ENCODE measurements around the gene C18orf54. TPM values are rescaled to one million over a fixed set of nuclear protein-coding genes. Genes with fewer than 3 reads are reported as not detected.

The C18orf54 gene
- total RNA-seq, 1 experiment from 2014 or later, result 7.2 TPM

- CTCF ChIA-PET, result no interaction called here
- TF ChIP-seq, protein P1, sequence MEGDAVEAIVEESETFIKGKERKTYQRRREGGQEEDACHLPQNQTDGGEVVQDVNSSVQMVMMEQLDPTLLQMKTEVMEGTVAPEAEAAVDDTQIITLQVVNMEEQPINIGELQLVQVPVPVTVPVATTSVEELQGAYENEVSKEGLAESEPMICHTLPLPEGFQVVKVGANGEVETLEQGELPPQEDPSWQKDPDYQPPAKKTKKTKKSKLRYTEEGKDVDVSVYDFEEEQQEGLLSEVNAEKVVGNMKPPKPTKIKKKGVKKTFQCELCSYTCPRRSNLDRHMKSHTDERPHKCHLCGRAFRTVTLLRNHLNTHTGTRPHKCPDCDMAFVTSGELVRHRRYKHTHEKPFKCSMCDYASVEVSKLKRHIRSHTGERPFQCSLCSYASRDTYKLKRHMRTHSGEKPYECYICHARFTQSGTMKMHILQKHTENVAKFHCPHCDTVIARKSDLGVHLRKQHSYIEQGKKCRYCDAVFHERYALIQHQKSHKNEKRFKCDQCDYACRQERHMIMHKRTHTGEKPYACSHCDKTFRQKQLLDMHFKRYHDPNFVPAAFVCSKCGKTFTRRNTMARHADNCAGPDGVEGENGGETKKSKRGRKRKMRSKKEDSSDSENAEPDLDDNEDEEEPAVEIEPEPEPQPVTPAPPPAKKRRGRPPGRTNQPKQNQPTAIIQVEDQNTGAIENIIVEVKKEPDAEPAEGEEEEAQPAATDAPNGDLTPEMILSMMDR (IDR thresholded peaks at IDR 0.05; ENCODE audit: insufficient read depth in 1 of 2, low read depth in 1 of 2, low read length in 1 of 2, severe bottlenecking in 1 of 2, unreplicated experiment in 1 of 2), result no peak
- H3K9me3 Mint-ChIP-seq (ENCODE audit: unreplicated experiment), result no peaks in the 10 kb centered on the region
- H3K4me3 Mint-ChIP-seq (ENCODE audit: unreplicated experiment), result no peak overlapping the region
- no peaks in the 10 kb centered on the region for H3K9me3 ChIP-seq
- H3K4me3 ChIP-seq (ENCODE audit: low read depth, low read length), result no peak overlapping the region
- BruUV-seq (replicated peaks), result no TSS peak
- H3K36me3 ChIP-seq (ENCODE audit: control insufficient read depth, insufficient read depth, low read length), result no peaks in the 10 kb centered on the region
- no peak for DNase-seq
- H3K27me3 ChIP-seq (replicated peaks; ENCODE audit: control insufficient read depth, insufficient read depth, low read length), result no peaks in the 10 kb centered on the region
- no peaks in the 10 kb centered on the region for H3K4me1 ChIP-seq
- H3K36me3 Mint-ChIP-seq (ENCODE audit: insufficient read depth, unreplicated experiment), result no peaks in the 10 kb centered on the region
- peaks cover 8% of the 10 kb centered on the region for H3K27me3 Mint-ChIP-seq (ENCODE audit: insufficient read depth, unreplicated experiment)
- intact Hi-C loops (cut with micrococcal nuclease; ENCODE audit: unreplicated experiment), result no loop called here
- H3K4me1 Mint-ChIP-seq (ENCODE audit: low read depth, unreplicated experiment), result no peaks in the 10 kb centered on the region
- POLR2A ChIA-PET, result no interaction called here
- H3K27ac Mint-ChIP-seq (ENCODE audit: unreplicated experiment), result no peak overlapping the region
Observed at GRCh38 chr18:54426085-54426665, 68.5 kb downstream of the C18orf54 start.

Other genes starting within 250 kb of the C18orf54 start
- gene MBD2, start 133.2 kb upstream of the C18orf54 start, total RNA-seq (2022), result 19.9 and 23.2 TPM in 2 replicates
- 16.2 and 17.1 TPM in 2 replicates for gene POLI, start 88.4 kb upstream of the C18orf54 start, total RNA-seq (2022)
- gene STARD6, start within 50 bp of the C18orf54 start, total RNA-seq (2022), result not detected in 2 replicates
- gene DYNAP, start 233.3 kb downstream of the C18orf54 start, total RNA-seq (2022), result not detected in 2 replicates